Heart left ventricle (tissue), 13 donors: ENCODE measurements around the gene WIPI1.

Experiments
- CTCF ChIP-seq, 12 donors: fragments of 200-600 bp; sonication (generic) in 4 of 12; IDR thresholded peaks; one replicate each; pipeline versions ENCODE4 v1.5.0 to v1.8.0; 2018 to 2022; ENCODE audit warnings: antibody characterized with exemption in 12 of 12, mild to moderate bottlenecking in 5 of 12
- POLR2A ChIP-seq, 2 donors: fragments of 450-650 bp; IDR thresholded peaks; one replicate each; pipeline ENCODE4 v1.6.1; 2017; ENCODE audit warnings: antibody characterized with exemption in 2 of 2, mild to moderate bottlenecking in 2 of 2, moderate library complexity in 2 of 2
- donor health status: ischemic (EF 13 %, LVEDD 7.1; RV severe dilation, severe dysfunction).
- donor health status: DM: no; HTN: yes; CAD: no.
- donor health status: DM: no; HTN: no; CAD: no.
- donor health status: ischemic (EF 25% LVEDD 6.9; RV normal size, moderate dysfunction).
- donor health status: ischemic (EF 25% LVEDD 5.7; RV mildly dilated, moderate dysfunction).
- donor health status: ischemic (EF 35%, LVEDD 5.7; RV mildly dilated, moderate dysfunction).
- donor health status: nonischemic (EF 11% LVEDD 7.7; RV severe dilation, severe dysfunction).
- donor health status: DM: yes; HTN: yes; CAD: no.
- donor health status: PGD.
- donor health status: ischemic (EF 29% LVEDD 5.4; RV normal size, mild dysfunction).
- donor health status: nonischemic (EF 23%, LVEDD 6.1; RV moderate dilation, normal function).

DNA sequence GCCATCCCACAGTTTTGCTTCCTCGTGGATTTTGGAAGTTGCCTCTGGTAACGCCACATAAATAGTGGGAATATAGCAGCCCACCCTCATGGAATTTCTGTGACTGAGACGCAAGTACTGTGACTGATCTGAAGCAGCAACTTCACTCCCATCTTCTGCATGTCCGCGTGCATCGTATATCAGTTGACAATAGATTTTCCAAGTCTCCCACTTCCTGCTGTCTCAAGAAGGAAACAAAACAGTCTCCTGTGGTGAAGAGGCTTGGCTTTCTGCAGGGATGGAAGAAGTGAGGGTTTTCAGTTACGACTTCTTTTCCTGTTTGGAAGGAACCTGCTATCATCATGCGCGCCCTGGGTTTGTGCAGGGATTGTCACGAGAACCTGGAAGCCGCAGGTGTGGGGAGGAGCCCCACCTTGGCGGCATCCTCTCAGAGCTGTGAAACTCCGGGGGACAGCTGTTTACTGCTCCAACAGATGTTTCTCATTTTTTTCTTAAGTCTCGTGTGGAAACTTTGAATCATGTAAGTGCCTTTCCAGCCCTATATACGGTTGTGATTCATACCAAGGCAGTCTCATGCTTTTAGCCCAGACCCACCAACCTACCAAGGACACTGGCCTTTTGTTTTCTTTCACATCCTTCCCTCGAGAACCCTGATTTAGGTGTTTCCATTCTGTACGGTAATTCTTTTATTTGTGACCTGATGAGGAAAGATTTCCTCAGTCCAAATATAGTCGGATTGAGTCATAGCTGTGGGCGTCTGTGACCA is 57.5 kb downstream of the WIPI1 start:
- TF ChIP-seq CTCF (IDR thresholded peaks at IDR 0.05), result no peak
- TF ChIP-seq POLR2A (IDR thresholded peaks at IDR 0.05), result no peak
